Measurements from ENCODE around the gene AADAC. TPM values are rescaled to one million over a fixed set of nuclear protein-coding genes. Genes with fewer than 3 reads are reported as not detected.

AADAC gene
- total and polyA plus RNA-seq, 3 donors from 2014 or later = 0.25 to 0.31 TPM; not detected in 1

DNA sequence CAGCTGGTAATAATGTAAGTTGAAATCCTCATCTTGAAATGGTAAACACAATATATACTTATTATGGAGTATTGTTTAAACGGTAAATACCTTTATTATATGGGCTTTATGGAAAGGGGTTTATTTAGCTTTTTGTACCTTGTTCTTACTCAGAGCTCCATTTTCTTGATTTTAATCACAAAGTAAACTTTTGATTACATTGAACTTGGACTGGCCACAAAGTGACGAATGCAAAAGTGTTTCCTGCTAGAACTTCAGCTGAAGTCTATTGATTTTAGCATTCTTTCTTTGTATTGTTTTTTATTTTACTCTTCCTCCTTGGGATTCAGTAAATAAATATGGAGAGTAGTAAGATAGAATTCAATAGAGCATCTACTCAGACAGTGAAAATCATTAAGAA lies 19.8 kb upstream of the AADAC start:
- Histone ChIP-seq H3K36me3 (ENCODE audit: low read depth, missing control alignments) (no peaks in the 10 kb centered on the region), H3K27ac (no peak overlapping the region), H3K4me3 (no peak overlapping the region), H3K27me3 (no peaks in the 10 kb centered on the region), H3K4me1 (no peaks in the 10 kb centered on the region), H3K9me3 (no peaks in the 10 kb centered on the region)
- intact Hi-C loops (cut with DNase I; ENCODE audit: low total_unique reads) = no loop called here
- TF ChIP-seq, protein P1, sequence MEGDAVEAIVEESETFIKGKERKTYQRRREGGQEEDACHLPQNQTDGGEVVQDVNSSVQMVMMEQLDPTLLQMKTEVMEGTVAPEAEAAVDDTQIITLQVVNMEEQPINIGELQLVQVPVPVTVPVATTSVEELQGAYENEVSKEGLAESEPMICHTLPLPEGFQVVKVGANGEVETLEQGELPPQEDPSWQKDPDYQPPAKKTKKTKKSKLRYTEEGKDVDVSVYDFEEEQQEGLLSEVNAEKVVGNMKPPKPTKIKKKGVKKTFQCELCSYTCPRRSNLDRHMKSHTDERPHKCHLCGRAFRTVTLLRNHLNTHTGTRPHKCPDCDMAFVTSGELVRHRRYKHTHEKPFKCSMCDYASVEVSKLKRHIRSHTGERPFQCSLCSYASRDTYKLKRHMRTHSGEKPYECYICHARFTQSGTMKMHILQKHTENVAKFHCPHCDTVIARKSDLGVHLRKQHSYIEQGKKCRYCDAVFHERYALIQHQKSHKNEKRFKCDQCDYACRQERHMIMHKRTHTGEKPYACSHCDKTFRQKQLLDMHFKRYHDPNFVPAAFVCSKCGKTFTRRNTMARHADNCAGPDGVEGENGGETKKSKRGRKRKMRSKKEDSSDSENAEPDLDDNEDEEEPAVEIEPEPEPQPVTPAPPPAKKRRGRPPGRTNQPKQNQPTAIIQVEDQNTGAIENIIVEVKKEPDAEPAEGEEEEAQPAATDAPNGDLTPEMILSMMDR (IDR thresholded peaks at IDR 0.05) = no peak
- no peak for TF ChIP-seq POLR2A (IDR thresholded peaks at IDR 0.05)
- no peak for DNase-seq
- 87 to 91% methylated on average over 2 of the region's 2 CpGs for WGBS, 2 donors

DNA sequence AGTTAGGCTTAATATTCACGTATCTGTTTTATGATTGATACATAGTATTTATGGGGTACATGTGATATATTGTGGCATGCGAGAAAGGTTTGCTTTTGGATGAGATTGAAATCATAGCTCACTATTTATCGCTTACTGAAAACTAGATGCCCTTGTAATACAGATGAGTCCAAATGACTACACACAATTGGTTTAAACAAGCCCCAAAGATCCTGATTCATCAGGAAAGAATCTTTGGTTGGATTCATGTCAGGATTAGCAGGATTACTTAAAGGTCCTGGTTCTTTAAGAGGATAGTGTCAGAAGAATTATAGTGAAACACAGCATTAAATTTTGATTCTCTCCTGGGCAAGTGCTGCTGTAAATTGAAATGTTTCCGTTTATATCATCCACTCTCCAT lies 18.6 kb upstream of the AADAC start:
- no peaks in the 10 kb centered on the region for H3K27me3 ChIP-seq
- no peak overlapping the region for H3K27ac ChIP-seq
- 83 to 85% methylated on average over 4 of the region's 4 CpGs for WGBS, 2 donors
- no peaks in the 10 kb centered on the region for H3K4me1 ChIP-seq
- intact Hi-C loops (cut with DNase I; ENCODE audit: low total_unique reads) = no loop called here
- no peaks in the 10 kb centered on the region for H3K36me3 ChIP-seq (ENCODE audit: low read depth, missing control alignments)
- no peak for DNase-seq
- no peaks in the 10 kb centered on the region for H3K9me3 ChIP-seq
- no peak overlapping the region for H3K4me3 ChIP-seq
- TF ChIP-seq POLR2A (IDR thresholded peaks at IDR 0.05) = no peak
- TF ChIP-seq, protein P1 (IDR thresholded peaks at IDR 0.05) = no peak

DNA sequence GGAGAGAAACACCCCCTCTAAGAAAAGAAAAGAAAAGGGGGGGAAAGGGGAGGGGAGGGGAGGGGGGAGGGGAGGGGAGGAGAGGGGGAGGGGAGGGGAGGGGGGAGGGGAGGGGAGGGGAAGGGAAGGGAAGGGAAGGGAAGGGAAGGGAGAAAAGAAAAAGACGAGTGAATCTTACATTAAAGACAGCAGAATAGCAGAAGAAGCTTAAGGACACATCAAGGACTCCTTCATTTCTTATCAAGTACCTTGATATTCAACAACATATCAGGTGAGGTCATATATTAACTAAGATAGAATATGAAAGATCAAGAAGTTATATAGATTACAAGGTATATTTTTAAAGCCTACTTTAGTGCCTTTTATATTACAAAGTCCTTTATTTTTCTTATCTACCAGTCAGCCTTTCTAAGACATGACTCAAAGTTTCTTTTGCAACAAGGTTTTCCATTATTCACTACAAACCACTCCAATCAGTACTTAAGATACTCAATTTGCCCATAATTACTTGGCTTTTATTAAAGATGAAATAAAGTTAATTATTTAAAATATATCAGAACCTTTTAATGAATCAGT lies 17.7 kb upstream of the AADAC start:
- no peak for DNase-seq
- TF ChIP-seq POLR2A (IDR thresholded peaks at IDR 0.05) = no peak
- TF ChIP-seq, protein P1 (IDR thresholded peaks at IDR 0.05) = no peak
- no peaks in the 10 kb centered on the region for H3K4me1 ChIP-seq
- no peak overlapping the region for H3K27ac ChIP-seq
- no peak overlapping the region for H3K4me3 ChIP-seq
- 74 to 80% methylated on average over 1 of the region's 1 CpG for WGBS, 2 donors
- H3K36me3 ChIP-seq (ENCODE audit: low read depth, missing control alignments) = no peaks in the 10 kb centered on the region
- H3K27me3 ChIP-seq = no peaks in the 10 kb centered on the region
- no peaks in the 10 kb centered on the region for H3K9me3 ChIP-seq
- intact Hi-C loops (cut with DNase I; ENCODE audit: low total_unique reads) = no loop called here

DNA sequence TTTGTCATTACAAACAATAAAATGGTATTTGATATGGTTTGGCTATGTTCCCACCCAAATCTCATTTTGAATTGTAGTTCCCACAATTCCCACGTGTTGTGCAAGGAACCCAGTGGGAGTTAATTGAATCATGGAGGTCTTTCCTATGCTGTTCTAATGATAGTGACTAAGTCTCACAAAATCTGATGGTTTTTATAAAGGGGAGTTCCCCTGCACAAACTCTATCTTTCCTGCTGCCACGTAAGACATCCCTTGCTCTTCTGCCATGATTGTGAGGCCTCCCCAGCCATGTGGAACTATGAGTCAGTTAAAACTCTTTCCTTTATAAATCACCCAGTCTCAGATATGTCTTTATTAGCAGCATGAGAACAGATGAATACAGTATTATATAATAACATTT lies 15.4 kb upstream of the AADAC start:
- intact Hi-C loops (cut with DNase I; ENCODE audit: low total_unique reads) = no loop called here
- H3K36me3 ChIP-seq (ENCODE audit: low read depth, missing control alignments) = no peaks in the 10 kb centered on the region
- no peak overlapping the region for H3K27ac ChIP-seq
- WGBS, 2 donors = 72 to 88% methylated on average over 2 of the region's 2 CpGs
- H3K4me1 ChIP-seq = no peaks in the 10 kb centered on the region
- H3K4me3 ChIP-seq = no peak overlapping the region
- no peaks in the 10 kb centered on the region for H3K9me3 ChIP-seq
- DNase-seq = no peak
- no peaks in the 10 kb centered on the region for H3K27me3 ChIP-seq
- TF ChIP-seq, protein P1 (IDR thresholded peaks at IDR 0.05) = no peak
- TF ChIP-seq POLR2A (IDR thresholded peaks at IDR 0.05) = no peak

DNA sequence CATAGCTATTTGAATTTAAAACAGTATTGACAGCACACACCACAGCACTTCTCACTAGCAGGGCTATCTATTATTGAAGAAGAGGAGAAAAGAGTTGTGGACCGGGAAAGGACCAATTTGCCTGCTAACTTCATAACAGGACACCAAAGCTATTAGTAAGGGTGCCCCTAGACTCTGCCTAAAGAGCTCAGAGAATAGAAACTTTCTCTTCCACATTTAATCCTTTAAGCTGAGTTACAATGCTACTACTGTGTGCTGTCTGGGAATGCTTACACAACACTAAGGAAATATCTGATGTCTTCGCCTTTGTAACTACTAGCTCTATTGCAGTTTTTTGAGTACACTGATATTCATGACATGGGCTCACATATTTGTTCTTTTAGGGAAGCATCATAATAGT lies 13.5 kb upstream of the AADAC start:
- WGBS, 2 donors = 92 to 96% methylated on average over 2 of the region's 2 CpGs
- Histone ChIP-seq H3K27me3 (no peaks in the 10 kb centered on the region), H3K27ac (no peak overlapping the region), H3K9me3 (no peaks in the 10 kb centered on the region), H3K36me3 (ENCODE audit: low read depth, missing control alignments) (no peaks in the 10 kb centered on the region), H3K4me1 (no peaks in the 10 kb centered on the region), H3K4me3 (no peak overlapping the region)
- TF ChIP-seq POLR2A (IDR thresholded peaks at IDR 0.05) = no peak
- TF ChIP-seq, protein P1 (IDR thresholded peaks at IDR 0.05) = no peak
- intact Hi-C loops (cut with DNase I; ENCODE audit: low total_unique reads) = no loop called here
- DNase-seq = no peak

All from testis (tissue), 3 donors.